GM10248 (cell line): ENCODE data around the gene STEAP3.

Experiments
- CTCF ChIA-PET: fragments of 300-600 bp; sonication (Branson Sonifier 250); formaldehyde crosslinking; extraction: SDS; loops from one replicate; lab custom pipeline; 2021; ENCODE audit warnings: antibody characterized with exemption; lab: Yijun Ruan, JAX
- POLR2A ChIA-PET: fragments of 350-650 bp; sonication (Branson Sonifier 250); formaldehyde crosslinking; extraction: SDS; loops from one replicate; lab custom pipeline; 2020; ENCODE audit warnings: antibody characterized with exemption; lab: Yijun Ruan, JAX
- DNase-seq: peaks from one replicate; pipeline ENCODE4 v3.0.0; 2012; ENCODE audit errors: extremely low spot score
- CTCF ChIP-seq: IDR thresholded peaks from 2 replicates; pipeline ENCODE4 v1.5.1; 2012; ENCODE audit warnings: mild to moderate bottlenecking, low read depth; ENCODE audit errors: extremely low read depth, missing control alignments, control extremely low read depth

STEAP3 gene

GRCh38 chr2:119278946-119279345 lies 55.3 kb downstream of the STEAP3 start:
- TF ChIP-seq CTCF = no peak
- ChIA-PET CTCF (interaction anchor here (1.4 to 4.3 kb wide), 3 partner anchors 10 to 14 kb away, joined by 4 to 32 read pairs (median 7); no protein-coding TSS in a partner anchor), POLR2A (no interaction called here)
- no peak for DNase-seq

GRCh38 chr2:119279666-119280065 lies 56.0 kb downstream of the STEAP3 start:
- DNase-seq = no peak
- CTCF ChIA-PET = interaction anchor here (1.4 to 4.3 kb wide), 3 partner anchors 10 to 15 kb away, joined by 4 to 32 read pairs (median 7); no protein-coding TSS in a partner anchor
- POLR2A ChIA-PET = no interaction called here
- no peak for TF ChIP-seq CTCF

GRCh38 chr2:119280680-119281079 lies 57.0 kb downstream of the STEAP3 start:
- no peak for DNase-seq
- CTCF ChIA-PET = interaction anchor here (0.9 to 4.3 kb wide), 5 partner anchors 9 to 399 kb away, joined by 3 to 32 read pairs (median 4); no protein-coding TSS in a partner anchor
- POLR2A ChIA-PET = no interaction called here
- TF ChIP-seq CTCF = no peak

GRCh38 chr2:119282146-119282995 lies 58.7 kb downstream of the STEAP3 start:
- no peak for DNase-seq
- TF ChIP-seq CTCF = no peak
- ChIA-PET CTCF (interaction anchor here (1.7 to 2.3 kb wide), 3 partner anchors 8 to 401 kb away, joined by 7 to 9 read pairs (median 8); no protein-coding TSS in a partner anchor), POLR2A (no interaction called here)

GRCh38 chr2:119282996-119283511 lies 59.4 kb downstream of the STEAP3 start:
- CTCF ChIA-PET = interaction anchor here (1.7 to 2.3 kb wide), 3 partner anchors 8 to 401 kb away, joined by 7 to 9 read pairs (median 8); no protein-coding TSS in a partner anchor
- DNase-seq = peak; percentile 8
- POLR2A ChIA-PET = no interaction called here
- no peak for TF ChIP-seq CTCF

GRCh38 chr2:119283873-119284331 lies 60.3 kb downstream of the STEAP3 start:
- DNase-seq = peak; percentile 6

More at GRCh38 chr2:119283873-119284331, 60.3 kb downstream of the STEAP3 start:
- POLR2A ChIA-PET = no interaction called here
- no peak for TF ChIP-seq CTCF
- CTCF ChIA-PET = interaction anchor here (2.2 to 2.3 kb wide), 2 partner anchors 9 to 402 kb away, joined by 8 to 9 read pairs; no protein-coding TSS in a partner anchor
